Thoracic aorta (tissue), 2 donors: ENCODE data around the gene GRIK4. TPM values are rescaled to one million over a fixed set of nuclear protein-coding genes. Genes with fewer than 3 reads are reported as not detected.

Experiments
- ATAC-seq: fragments of 150-250 bp; one replicate; pipeline ENCODE4 v1.8.0; 2017; ENCODE audit warnings: low read depth; ENCODE audit not compliant: insufficient number of reproducible peaks, low FRiP score
- DNase-seq: peaks from one replicate; pipeline ENCODE4 v3.0.0-alpha.2; 2020; ENCODE audit warnings: low spot score
- H3K27ac ChIP-seq, 2 donors: fragments of 200-600 bp; sonication (generic); 1 replicate in 1 of 2; 2 replicates in 1 of 2; pipeline ENCODE4 v1.5.1; 2016; ENCODE audit warnings: mild to moderate bottlenecking in 2 of 2, moderate library complexity in 2 of 2
- H3K27me3 ChIP-seq: fragments of 200-600 bp; sonication (generic); replicated peaks from 2 replicates; pipeline ENCODE4 v1.6.0; 2016; ENCODE audit warnings: mild to moderate bottlenecking; ENCODE audit not compliant: insufficient read depth
- H3K36me3 ChIP-seq: fragments of 200-600 bp; sonication (generic); one replicate; pipeline ENCODE4 v1.5.1; 2016
- H3K4me1 ChIP-seq, 2 donors: fragments of 200-600 bp; sonication (generic); 1 replicate in 1 of 2; 2 replicates in 1 of 2; pipeline versions ENCODE4 v1.5.1 to v1.6.0; 2016; ENCODE audit warnings: low read depth in 2 of 2, mild to moderate bottlenecking in 1 of 2; ENCODE audit not compliant: control insufficient read depth in 1 of 2
- H3K4me3 ChIP-seq: fragments of 200-600 bp; sonication (generic); 2 replicates; pipeline ENCODE4 v1.5.1; 2016; ENCODE audit warnings: mild to moderate bottlenecking
- H3K9me3 ChIP-seq: fragments of 200-600 bp; sonication (generic); 2 replicates; pipeline ENCODE4 v1.5.1; 2016
- CTCF ChIP-seq: fragments of 200-600 bp; sonication (generic); IDR thresholded peaks from one replicate; pipeline ENCODE4 v1.5.1; 2019; ENCODE audit warnings: antibody characterized with exemption
- total RNA-seq, 2 donors: library from RNA; depleted of rRNA; stranded (reverse); fragments of >200 nt; gene quantifications; one replicate each; pipeline versions ENCODE4 v1.1.0 to v1.2.3, GENCODE V29; 2016

GRIK4 gene
- total RNA-seq, 2 donors from 2014 or later = not detected

DNA sequence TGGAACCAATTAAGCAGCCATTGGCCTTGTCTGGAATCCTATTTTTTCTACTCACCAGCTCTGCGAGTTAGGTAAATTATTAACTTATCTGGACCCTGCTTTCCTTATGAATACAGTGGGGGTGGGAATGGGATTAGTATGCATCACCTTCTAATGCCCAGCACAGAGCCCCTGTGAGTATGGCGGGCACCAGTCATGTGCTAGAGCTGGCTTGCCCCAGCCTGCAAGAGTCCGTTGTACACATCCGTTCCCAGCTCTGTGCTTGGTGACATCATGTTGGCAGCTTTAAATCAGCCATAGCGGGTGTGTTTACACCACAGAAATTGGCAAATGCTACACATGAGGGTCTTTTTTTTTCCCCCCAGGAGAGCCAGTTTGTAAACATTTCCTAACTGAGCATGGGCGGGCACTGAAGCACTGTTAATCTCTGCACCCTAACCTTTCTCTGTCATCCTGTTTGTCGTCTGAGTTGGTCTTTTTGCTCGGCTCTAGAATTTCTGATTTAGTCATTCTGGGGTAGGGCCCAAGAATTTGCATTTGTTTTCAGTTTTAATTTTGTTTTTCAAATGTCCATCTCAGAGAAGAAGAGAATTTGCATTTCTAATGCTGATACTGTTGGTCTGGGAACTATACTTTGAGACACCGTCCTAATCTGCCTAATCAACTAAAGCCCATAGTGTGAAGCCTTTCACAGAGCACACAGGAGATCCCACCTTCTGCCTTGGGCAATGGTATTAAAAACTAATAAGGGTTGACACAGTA is 382.1 kb downstream of the GRIK4 start:
- no peaks in the 10 kb centered on the region for H3K36me3 ChIP-seq
- H3K4me3 ChIP-seq = no peak overlapping the region
- H3K9me3 ChIP-seq = no peaks in the 10 kb centered on the region
- no peak overlapping the region for H3K27ac ChIP-seq
- DNase-seq = no peak
- no peak for TF ChIP-seq CTCF
- no peaks in the 10 kb centered on the region for H3K27me3 ChIP-seq
- ATAC-seq = no peak
- no peaks in the 10 kb centered on the region for H3K4me1 ChIP-seq

- no peaks in the 10 kb centered on the region for H3K27me3 ChIP-seq
- H3K36me3 ChIP-seq = no peaks in the 10 kb centered on the region
- H3K27ac ChIP-seq = no peak overlapping the region
- DNase-seq (no peak), ATAC-seq (no peak)
- no peak for TF ChIP-seq CTCF
- H3K9me3 ChIP-seq = no peaks in the 10 kb centered on the region
- H3K4me3 ChIP-seq = no peak overlapping the region
- no peaks in the 10 kb centered on the region for H3K4me1 ChIP-seq
These were observed 382.8 kb downstream of the GRIK4 start for GRCh38 chr11:120894202-120894985.

- TF ChIP-seq CTCF = no peak
- Histone ChIP-seq H3K4me1 (no peaks in the 10 kb centered on the region), H3K27ac (no peak overlapping the region), H3K4me3 (no peak overlapping the region), H3K36me3 (no peaks in the 10 kb centered on the region), H3K9me3 (no peaks in the 10 kb centered on the region), H3K27me3 (no peaks in the 10 kb centered on the region)
- ATAC-seq (no peak), DNase-seq (no peak)
These were observed 385.1 kb downstream of the GRIK4 start for GRCh38 chr11:120896687-120897086.

- H3K9me3 ChIP-seq = no peaks in the 10 kb centered on the region
- H3K4me1 ChIP-seq = no peaks in the 10 kb centered on the region
- DNase-seq (no peak), ATAC-seq (no peak)
- H3K36me3 ChIP-seq = no peaks in the 10 kb centered on the region
- H3K27ac ChIP-seq = no peak overlapping the region
- TF ChIP-seq CTCF = no peak
- H3K4me3 ChIP-seq = no peak overlapping the region
- no peaks in the 10 kb centered on the region for H3K27me3 ChIP-seq
These were observed 387.0 kb downstream of the GRIK4 start for GRCh38 chr11:120898568-120898967.

GRCh38 chr11:120899720-120900119 is 388.2 kb downstream of the GRIK4 start:
- no peak for ATAC-seq

More at GRCh38 chr11:120899720-120900119, 388.2 kb downstream of the GRIK4 start:
- no peak overlapping the region for H3K4me3 ChIP-seq
- no peak for DNase-seq
- H3K4me1 ChIP-seq = no peaks in the 10 kb centered on the region
- TF ChIP-seq CTCF = no peak
- H3K27ac ChIP-seq = no peak overlapping the region
- H3K36me3 ChIP-seq = no peaks in the 10 kb centered on the region
- no peaks in the 10 kb centered on the region for H3K9me3 ChIP-seq
- H3K27me3 ChIP-seq = no peaks in the 10 kb centered on the region
